Measurements from ENCODE around the gene SCMH1. TPM values are rescaled to one million over a fixed set of nuclear protein-coding genes. Genes with fewer than 3 reads are reported as not detected.

Gene SCMH1
- total RNA-seq, 1 experiment from 2014 or later = 19.4 TPM

DNA sequence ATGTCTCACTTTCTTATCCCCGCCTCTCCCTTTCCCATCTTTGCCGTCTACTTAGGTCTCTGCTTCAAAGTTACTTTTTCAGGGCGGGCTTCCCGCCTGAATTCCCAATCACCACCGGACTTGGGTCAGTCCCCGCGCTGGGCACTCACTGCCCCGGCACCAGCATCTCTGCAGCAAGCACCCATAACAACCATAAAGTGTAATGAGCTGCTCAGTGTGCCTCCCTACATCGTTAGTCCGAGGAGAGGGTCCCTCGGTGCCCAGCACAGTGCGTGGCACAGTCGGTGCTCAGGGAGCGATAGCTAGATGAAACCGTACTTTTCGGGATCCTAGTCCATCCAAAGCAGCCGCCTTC is 263.2 kb downstream of the SCMH1 start:
- POLR2A ChIA-PET = no interaction called here
- TF ChIP-seq TEAD1 (CRISPR knock-in tag; IDR thresholded peaks at IDR 0.05) (no peak), KAT7 (CRISPR knock-in tag; IDR thresholded peaks at IDR 0.05; ENCODE audit: borderline replicate concordance) (peak; percentile 53; the same call in 1 of the 2 replicates), STAT6 (CRISPR knock-in tag; conservative IDR thresholded peaks at IDR 0.05; ENCODE audit: low read depth) (no peak), USF1 (CRISPR knock-in tag; IDR thresholded peaks at IDR 0.05) (no peak), TCF7 (CRISPR knock-in tag; IDR thresholded peaks at IDR 0.05; ENCODE audit: low read depth) (no peak), ESRRA (CRISPR knock-in tag; IDR thresholded peaks at IDR 0.05; ENCODE audit: borderline replicate concordance) (0 out of 2 replicates have a peak, but pooled peaks have one; percentile 43)
- peaks cover 23% of the 10 kb centered on the region for H3K4me1 Mint-ChIP-seq

GRCh38 chr1:40977716-40978115 is 264.4 kb downstream of the SCMH1 start:
- Mint-ChIP-seq H3K4me3 (no peak overlapping the region), H3K27ac (no peak overlapping the region), H3K27me3 (ENCODE audit: low read depth) (no peaks in the 10 kb centered on the region), H3K9me3 (no peaks in the 10 kb centered on the region), H3K4me1 (peaks cover 23% of the 10 kb centered on the region), H3K36me3 (no peaks in the 10 kb centered on the region)
- ATAC-seq (no peak), DNase-seq (ENCODE audit: low spot score) (no peak)
- CTCF ChIA-PET = interaction anchor here (2.7 kb wide), 1 partner anchor 115 kb away, joined by 13 read pairs; the partner anchor contains the start of gene CITED4
- POLR2A ChIA-PET = interaction anchor here (1.4 kb wide), 1 partner anchor 115 kb away, joined by 4 read pairs; the partner anchor contains the start of gene CITED4
- TF ChIP-seq HMGA2 (CRISPR knock-in tag; IDR thresholded peaks at IDR 0.05) (no peak), FOXK1 (CRISPR knock-in tag; IDR thresholded peaks at IDR 0.05) (no peak), TEAD4 (CRISPR knock-in tag; IDR thresholded peaks at IDR 0.05) (no peak), CREM (CRISPR knock-in tag; IDR thresholded peaks at IDR 0.05) (no peak), SMAD4 (CRISPR knock-in tag; IDR thresholded peaks at IDR 0.05) (no peak), JAZF1 (CRISPR knock-in tag; IDR thresholded peaks at IDR 0.05) (no peak)
- TF ChIP-seq, protein P1, sequence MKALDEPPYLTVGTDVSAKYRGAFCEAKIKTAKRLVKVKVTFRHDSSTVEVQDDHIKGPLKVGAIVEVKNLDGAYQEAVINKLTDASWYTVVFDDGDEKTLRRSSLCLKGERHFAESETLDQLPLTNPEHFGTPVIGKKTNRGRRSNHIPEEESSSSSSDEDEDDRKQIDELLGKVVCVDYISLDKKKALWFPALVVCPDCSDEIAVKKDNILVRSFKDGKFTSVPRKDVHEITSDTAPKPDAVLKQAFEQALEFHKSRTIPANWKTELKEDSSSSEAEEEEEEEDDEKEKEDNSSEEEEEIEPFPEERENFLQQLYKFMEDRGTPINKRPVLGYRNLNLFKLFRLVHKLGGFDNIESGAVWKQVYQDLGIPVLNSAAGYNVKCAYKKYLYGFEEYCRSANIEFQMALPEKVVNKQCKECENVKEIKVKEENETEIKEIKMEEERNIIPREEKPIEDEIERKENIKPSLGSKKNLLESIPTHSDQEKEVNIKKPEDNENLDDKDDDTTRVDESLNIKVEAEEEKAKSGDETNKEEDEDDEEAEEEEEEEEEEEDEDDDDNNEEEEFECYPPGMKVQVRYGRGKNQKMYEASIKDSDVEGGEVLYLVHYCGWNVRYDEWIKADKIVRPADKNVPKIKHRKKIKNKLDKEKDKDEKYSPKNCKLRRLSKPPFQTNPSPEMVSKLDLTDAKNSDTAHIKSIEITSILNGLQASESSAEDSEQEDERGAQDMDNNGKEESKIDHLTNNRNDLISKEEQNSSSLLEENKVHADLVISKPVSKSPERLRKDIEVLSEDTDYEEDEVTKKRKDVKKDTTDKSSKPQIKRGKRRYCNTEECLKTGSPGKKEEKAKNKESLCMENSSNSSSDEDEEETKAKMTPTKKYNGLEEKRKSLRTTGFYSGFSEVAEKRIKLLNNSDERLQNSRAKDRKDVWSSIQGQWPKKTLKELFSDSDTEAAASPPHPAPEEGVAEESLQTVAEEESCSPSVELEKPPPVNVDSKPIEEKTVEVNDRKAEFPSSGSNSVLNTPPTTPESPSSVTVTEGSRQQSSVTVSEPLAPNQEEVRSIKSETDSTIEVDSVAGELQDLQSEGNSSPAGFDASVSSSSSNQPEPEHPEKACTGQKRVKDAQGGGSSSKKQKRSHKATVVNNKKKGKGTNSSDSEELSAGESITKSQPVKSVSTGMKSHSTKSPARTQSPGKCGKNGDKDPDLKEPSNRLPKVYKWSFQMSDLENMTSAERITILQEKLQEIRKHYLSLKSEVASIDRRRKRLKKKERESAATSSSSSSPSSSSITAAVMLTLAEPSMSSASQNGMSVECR (CRISPR knock-in tag; IDR thresholded peaks at IDR 0.05; ENCODE audit: borderline replicate concordance) = no peak

More for the DNA sequence above, 263.2 kb downstream of the SCMH1 start:
- Mint-ChIP-seq H3K4me3 (peak overlapping the region; percentile 72), H3K9me3 (no peaks in the 10 kb centered on the region), H3K36me3 (peaks cover 8% of the 10 kb centered on the region), H3K27ac (peak overlapping the region; percentile 81), H3K27me3 (ENCODE audit: low read depth) (no peaks in the 10 kb centered on the region)
- DNase-seq (ENCODE audit: low spot score) = no peak
- CTCF ChIA-PET = interaction anchor here (1.2 to 2.7 kb wide), 6 partner anchors 27 to 130 kb away, joined by 3 to 17 read pairs (median 8); partner anchors contain the start of gene CITED4
- ATAC-seq = no peak

Other genes starting within 250 kb of the SCMH1 start
- 0.05 TPM in 1 of 3 replicates, not detected in the others for gene SLFNL1, start 220.6 kb downstream of the SCMH1 start, total RNA-seq (2021)
- 5.4 to 7.4 TPM (median 7.0 TPM) in 3 replicates for gene FOXO6, start 119.1 kb upstream of the SCMH1 start, total RNA-seq (2021)
- 0.33 to 0.39 TPM in 2 of 3 replicates, not detected in the other for gene EDN2, start 242.4 kb upstream of the SCMH1 start, total RNA-seq (2021)